ENCODE measurements around the gene SUN1. TPM values are rescaled to one million over a fixed set of nuclear protein-coding genes. Genes with fewer than 3 reads are reported as not detected.

Gene SUN1
- total and polyA plus RNA-seq, 12 donors: 69.2 to 211 (median 183) TPM

- H3K27me3 ChIP-seq: no peaks in the 10 kb centered on the region
- DNase-seq (no peak), ATAC-seq (no peak)
- H3K36me3 ChIP-seq: peaks cover 0 to 98% (median 71%) of the 10 kb centered on the region in 9 donors
- peaks cover 0 to 17% (median 12%) of the 10 kb centered on the region in 9 donors for H3K4me1 ChIP-seq
- TF ChIP-seq CTCF (IDR thresholded peaks at IDR 0.05): no peak
- no peak overlapping the region for H3K4me3 ChIP-seq
- intact Hi-C loops (cut with DNase I): loop anchor here in 2 of 10 donors (2.0 to 10.0 kb wide), 2 partner anchors 20 to 538 kb away; no protein-coding TSS in a partner anchor
- 91 to 96% methylated on average over 16 of the region's 16 CpGs for WGBS, 2 donors
- no peak overlapping the region for H3K27ac ChIP-seq
- H3K9me3 ChIP-seq: no peaks in the 10 kb centered on the region
Observed at GRCh38 chr7:863106-863505, 30.8 kb downstream of the SUN1 start.

GRCh38 chr7:865921-866320 is 33.6 kb downstream of the SUN1 start:
- Histone ChIP-seq H3K27me3 (no peaks in the 10 kb centered on the region), H3K4me3 (no peak overlapping the region), H3K9me3 (no peaks in the 10 kb centered on the region), H3K4me1 (peaks cover 6 to 35% (median 20%) of the 10 kb centered on the region in 9 donors), H3K27ac (peak overlapping the region in 5 of 10 donors; percentile 68 to 81 (median 78)), H3K36me3 (peaks cover 0 to 92% (median 69%) of the 10 kb centered on the region in 9 donors)
- no peak for TF ChIP-seq CTCF (IDR thresholded peaks at IDR 0.05)
- DNase-seq (no peak), ATAC-seq (no peak)
- WGBS, 2 donors: 95 to 96% methylated on average over 25 of the region's 25 CpGs
- intact Hi-C loops (cut with DNase I): loop anchor here in 4 of 10 donors (2.0 to 10.0 kb wide), 4 partner anchors 29 to 541 kb away; partner anchors contain the start of gene SUN1 (in 1 of the 4)

- H3K4me3 ChIP-seq: peak overlapping the region in 1 of 10 donors; percentile 14
Observed at GRCh38 chr7:867001-867405, 34.7 kb downstream of the SUN1 start.

More at GRCh38 chr7:867001-867405, 34.7 kb downstream of the SUN1 start:
- no peaks in the 10 kb centered on the region for H3K27me3 ChIP-seq
- H3K9me3 ChIP-seq: no peaks in the 10 kb centered on the region
- ATAC-seq (peak; percentile 76 to 90 (median 84)), DNase-seq (peak; percentile 54 to 62)
- peaks cover 6 to 37% (median 23%) of the 10 kb centered on the region in 9 donors for H3K4me1 ChIP-seq
- intact Hi-C loops (cut with DNase I): loop anchor here in 4 of 10 donors (2.0 to 10.0 kb wide), 4 partner anchors 30 to 542 kb away; partner anchors contain the start of gene SUN1 (in 1 of the 4)
- no peak for TF ChIP-seq CTCF (IDR thresholded peaks at IDR 0.05)
- WGBS, 2 donors: 41 to 60% methylated on average over 18 of the region's 18 CpGs
- peak overlapping the region; percentile 25 to 88 (median 74) for H3K27ac ChIP-seq
- H3K36me3 ChIP-seq: peaks cover 0 to 92% (median 63%) of the 10 kb centered on the region in 9 donors

All from heart right ventricle (tissue), 16 donors.